ENCODE results near the gene PPM1J. TPM values are rescaled to one million over a fixed set of nuclear protein-coding genes. Genes with fewer than 3 reads are reported as not detected.

PPM1J gene
- total and polyA plus RNA-seq, 9 of the 15 experiments (the other 6 are each of a cell fraction or from before 2014, with no cell fraction given), result 0.25 to 10.5 (median 4.2) TPM

DNA sequence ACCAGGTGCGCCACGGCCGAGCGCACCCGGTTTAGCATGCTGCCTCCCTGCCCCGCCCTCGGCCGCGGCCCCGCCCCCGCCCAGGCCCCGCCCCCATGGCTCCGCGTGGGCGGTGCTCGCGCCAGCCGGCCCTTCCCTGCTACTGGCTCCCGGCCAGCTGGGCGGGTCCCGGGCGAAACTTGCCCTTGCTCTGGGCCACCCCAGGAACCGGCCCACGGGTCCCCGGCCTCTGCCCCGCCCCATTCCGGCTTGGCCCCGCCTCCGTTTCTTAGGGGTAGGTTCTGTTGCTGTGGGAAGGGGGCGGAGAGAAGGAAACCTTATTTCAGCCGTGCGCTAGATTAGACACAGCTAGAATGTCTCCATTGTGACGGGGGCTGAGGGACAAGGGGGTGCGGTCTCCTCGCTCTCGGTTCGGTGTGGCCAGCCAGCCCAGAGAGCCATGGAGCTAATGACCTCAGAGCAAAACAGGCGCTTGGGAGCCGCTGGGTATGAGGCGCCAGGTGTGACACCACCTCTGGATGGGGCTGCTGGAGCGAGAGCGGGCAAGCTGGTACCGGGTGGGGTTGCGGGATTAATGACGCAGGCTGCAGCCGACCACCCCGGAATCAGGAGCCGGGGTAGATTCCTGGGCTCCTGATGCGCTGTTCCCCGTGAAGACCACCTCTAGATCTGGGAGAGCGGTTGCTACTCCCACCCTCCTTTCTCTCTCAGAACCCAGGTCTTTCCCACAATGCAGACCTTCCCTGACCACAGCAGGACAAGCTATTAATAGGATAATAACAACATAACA lies at the start of gene PPM1J (continued):
- TF ChIP-seq, protein P1, sequence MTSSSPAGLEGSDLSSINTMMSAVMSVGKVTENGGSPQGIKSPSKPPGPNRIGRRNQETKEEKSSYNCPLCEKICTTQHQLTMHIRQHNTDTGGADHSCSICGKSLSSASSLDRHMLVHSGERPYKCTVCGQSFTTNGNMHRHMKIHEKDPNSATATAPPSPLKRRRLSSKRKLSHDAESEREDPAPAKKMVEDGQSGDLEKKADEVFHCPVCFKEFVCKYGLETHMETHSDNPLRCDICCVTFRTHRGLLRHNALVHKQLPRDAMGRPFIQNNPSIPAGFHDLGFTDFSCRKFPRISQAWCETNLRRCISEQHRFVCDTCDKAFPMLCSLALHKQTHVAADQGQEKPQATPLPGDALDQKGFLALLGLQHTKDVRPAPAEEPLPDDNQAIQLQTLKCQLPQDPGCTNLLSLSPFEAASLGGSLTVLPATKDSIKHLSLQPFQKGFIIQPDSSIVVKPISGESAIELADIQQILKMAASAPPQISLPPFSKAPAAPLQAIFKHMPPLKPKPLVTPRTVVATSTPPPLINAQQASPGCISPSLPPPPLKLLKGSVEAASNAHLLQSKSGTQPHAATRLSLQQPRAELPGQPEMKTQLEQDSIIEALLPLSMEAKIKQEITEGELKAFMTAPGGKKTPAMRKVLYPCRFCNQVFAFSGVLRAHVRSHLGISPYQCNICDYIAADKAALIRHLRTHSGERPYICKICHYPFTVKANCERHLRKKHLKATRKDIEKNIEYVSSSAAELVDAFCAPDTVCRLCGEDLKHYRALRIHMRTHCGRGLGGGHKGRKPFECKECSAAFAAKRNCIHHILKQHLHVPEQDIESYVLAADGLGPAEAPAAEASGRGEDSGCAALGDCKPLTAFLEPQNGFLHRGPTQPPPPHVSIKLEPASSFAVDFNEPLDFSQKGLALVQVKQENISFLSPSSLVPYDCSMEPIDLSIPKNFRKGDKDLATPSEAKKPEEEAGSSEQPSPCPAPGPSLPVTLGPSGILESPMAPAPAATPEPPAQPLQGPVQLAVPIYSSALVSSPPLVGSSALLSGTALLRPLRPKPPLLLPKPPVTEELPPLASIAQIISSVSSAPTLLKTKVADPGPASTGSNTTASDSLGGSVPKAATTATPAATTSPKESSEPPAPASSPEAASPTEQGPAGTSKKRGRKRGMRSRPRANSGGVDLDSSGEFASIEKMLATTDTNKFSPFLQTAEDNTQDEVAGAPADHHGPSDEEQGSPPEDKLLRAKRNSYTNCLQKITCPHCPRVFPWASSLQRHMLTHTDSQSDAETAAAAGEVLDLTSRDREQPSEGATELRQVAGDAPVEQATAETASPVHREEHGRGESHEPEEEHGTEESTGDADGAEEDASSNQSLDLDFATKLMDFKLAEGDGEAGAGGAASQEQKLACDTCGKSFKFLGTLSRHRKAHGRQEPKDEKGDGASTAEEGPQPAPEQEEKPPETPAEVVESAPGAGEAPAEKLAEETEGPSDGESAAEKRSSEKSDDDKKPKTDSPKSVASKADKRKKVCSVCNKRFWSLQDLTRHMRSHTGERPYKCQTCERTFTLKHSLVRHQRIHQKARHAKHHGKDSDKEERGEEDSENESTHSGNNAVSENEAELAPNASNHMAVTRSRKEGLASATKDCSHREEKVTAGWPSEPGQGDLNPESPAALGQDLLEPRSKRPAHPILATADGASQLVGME (CRISPR knock-in tag; IDR thresholded peaks at IDR 0.05), result 0 out of 2 replicates have a peak, but pooled peaks have one; percentile 26
- no peak for TF ChIP-seq CBX5 (IDR thresholded peaks at IDR 0.05; ENCODE audit: borderline replicate concordance, low read depth)
- TF ChIP-seq TEAD1 (CRISPR knock-in tag; IDR thresholded peaks at IDR 0.05), result 0 out of 4 replicates have a peak, but pooled peaks of 1 of the 2 experiments have one; percentile 40
- no peak for TF ChIP-seq KDM4B (IDR thresholded peaks at IDR 0.05; ENCODE audit: borderline replicate concordance in 2 of 2, low read depth in 1 of 2)
- TF ChIP-seq ZNF121 (CRISPR knock-in tag; conservative IDR thresholded peaks at IDR 0.05), result no peak
- TF ChIP-seq, protein P2, sequence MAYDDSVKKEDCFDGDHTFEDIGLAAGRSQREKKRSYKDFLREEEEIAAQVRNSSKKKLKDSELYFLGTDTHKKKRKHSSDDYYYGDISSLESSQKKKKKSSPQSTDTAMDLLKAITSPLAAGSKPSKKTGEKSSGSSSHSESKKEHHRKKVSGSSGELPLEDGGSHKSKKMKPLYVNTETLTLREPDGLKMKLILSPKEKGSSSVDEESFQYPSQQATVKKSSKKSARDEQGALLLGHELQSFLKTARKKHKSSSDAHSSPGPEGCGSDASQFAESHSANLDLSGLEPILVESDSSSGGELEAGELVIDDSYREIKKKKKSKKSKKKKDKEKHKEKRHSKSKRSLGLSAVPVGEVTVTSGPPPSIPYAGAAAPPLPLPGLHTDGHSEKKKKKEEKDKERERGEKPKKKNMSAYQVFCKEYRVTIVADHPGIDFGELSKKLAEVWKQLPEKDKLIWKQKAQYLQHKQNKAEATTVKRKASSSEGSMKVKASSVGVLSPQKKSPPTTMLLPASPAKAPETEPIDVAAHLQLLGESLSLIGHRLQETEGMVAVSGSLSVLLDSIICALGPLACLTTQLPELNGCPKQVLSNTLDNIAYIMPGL (CRISPR knock-in tag; IDR thresholded peaks at IDR 0.05), result no peak
- TF ChIP-seq ESRRA (IDR thresholded peaks at IDR 0.05; ENCODE audit: borderline replicate concordance, low read depth), result 0 out of 2 replicates have a peak, but pooled peaks have one; percentile 15
- TF ChIP-seq ZKSCAN1 (IDR thresholded peaks at IDR 0.05; ENCODE audit: low read depth, low read length), result no peak
- no peak for TF ChIP-seq TAF15 (IDR thresholded peaks at IDR 0.05; ENCODE audit: low read depth, low read length)
- no peak for TF ChIP-seq ZNF830 (CRISPR knock-in tag; IDR thresholded peaks at IDR 0.05)
- TF ChIP-seq TAL1 (IDR thresholded peaks at IDR 0.05), result no peak
- TF ChIP-seq SMAD3 (CRISPR knock-in tag; conservative IDR thresholded peaks at IDR 0.05), result no peak
- TF ChIP-seq SRF (CRISPR knock-in tag; IDR thresholded peaks at IDR 0.05), result no peak
- no peak for TF ChIP-seq FIP1L1 (IDR thresholded peaks at IDR 0.05; ENCODE audit: low read depth, low read length, poor library complexity, severe bottlenecking)
- no peak for TF ChIP-seq ZNF436 (CRISPR knock-in tag; IDR thresholded peaks at IDR 0.05)
- TF ChIP-seq ZNF445 (CRISPR knock-in tag; IDR thresholded peaks at IDR 0.05; ENCODE audit: low read depth), result no peak
- TF ChIP-seq XRCC4 (IDR thresholded peaks at IDR 0.05; ENCODE audit: extremely low read depth, insufficient read depth, insufficient read length), result no peak
- TF ChIP-seq SMARCE1 (IDR thresholded peaks at IDR 0.05), result no peak
- no peak for TF ChIP-seq HNRNPUL1 (IDR thresholded peaks at IDR 0.05; ENCODE audit: low read length)
- TF ChIP-seq KLF16 (IDR thresholded peaks at IDR 0.05), result no peak
- TF ChIP-seq HDAC1 (IDR thresholded peaks at IDR 0.05), result 0 out of 4 replicates have a peak, but pooled peaks of 1 of the 2 experiments have one; percentile 24
- TF ChIP-seq MAZ (CRISPR knock-in tag; conservative IDR thresholded peaks at IDR 0.05 in 1 of 2, IDR thresholded peaks at IDR 0.05 in 1 of 2), result peak in 1 of 2 experiments; percentile 58; a peak in 2 of 4 replicates
